Lower lobe of right lung (tissue), 2 donors: Measurements from ENCODE around the gene KLRF2. TPM values are rescaled to one million over a fixed set of nuclear protein-coding genes. Genes with fewer than 3 reads are reported as not detected.

Source experiments
- ATAC-seq, 2 donors: fragments of 200-7000 bp; cut with Tn5 transposase; one replicate each; pipeline ENCODE4 v1.9.1; 2020 to 2022; ENCODE audit warnings: mild to moderate bottlenecking in 2 of 2, moderate library complexity in 2 of 2
- DNase-seq: peaks from one replicate; pipeline ENCODE4 v3.0.0-alpha.2; 2020
- H3K27ac ChIP-seq: fragments of 200-600 bp; one replicate; pipeline ENCODE4 v1.8.0; 2022
- H3K27me3 ChIP-seq: fragments of 200-600 bp; one replicate; pipeline ENCODE4 v1.8.0; 2022; ENCODE audit warnings: low read depth
- H3K36me3 ChIP-seq: fragments of 200-600 bp; one replicate; pipeline ENCODE4 v1.8.0; 2022; ENCODE audit warnings: mild to moderate bottlenecking
- H3K4me1 ChIP-seq: fragments of 200-600 bp; one replicate; pipeline ENCODE4 v1.8.0; 2022
- H3K4me3 ChIP-seq: fragments of 200-600 bp; one replicate; pipeline ENCODE4 v1.8.0; 2022; ENCODE audit warnings: mild to moderate bottlenecking
- H3K9me3 ChIP-seq: fragments of 200-600 bp; one replicate; pipeline ENCODE4 v1.8.0; 2022
- CTCF ChIP-seq: fragments of 200-600 bp; IDR thresholded peaks from one replicate; pipeline ENCODE4 v1.8.0; 2022; ENCODE audit warnings: antibody characterized with exemption, mild to moderate bottlenecking
- intact Hi-C: fragments of 100-400 bp; cut with DNase I; formaldehyde crosslinking; loops from one replicate; pipeline ENCODE4 v1.11.0; 2022
- total RNA-seq: library from RNA; stranded (reverse); fragmentation: NEBNext Ultra II Directional; extraction: Animal tissue kit (Norgen Biotek cat#: 25700); gene quantifications from one replicate; pipeline ENCODE4 v1.2.1, GENCODE V29; 2021
- donor health status: DM: no; HTN: yes; CAD: no; lungs with severe emphysema.

KLRF2 gene
- total RNA-seq, 1 donor from 2014 or later = not detected

GRCh38 chr12:9944391-9944790 lies 63.1 kb downstream of the KLRF2 start:
- no peak for DNase-seq
- Histone ChIP-seq H3K4me1 (peaks cover 8% of the 10 kb centered on the region), H3K36me3 (no peaks in the 10 kb centered on the region), H3K4me3 (no peak overlapping the region), H3K27ac (no peak overlapping the region), H3K9me3 (no peaks in the 10 kb centered on the region), H3K27me3 (peaks cover 3% of the 10 kb centered on the region)
- intact Hi-C loops = no loop called here
- ATAC-seq = peak in 1 of 2 donors; percentile 23
- no peak for TF ChIP-seq CTCF

Other genes with a start within 250 kb of the KLRF2 start
- 13.9 TPM for gene CLEC2D, start 211.8 kb upstream of the KLRF2 start, total RNA-seq
- 1.7 TPM for gene CLECL1, start 148.4 kb upstream of the KLRF2 start, total RNA-seq
- 11.4 TPM for gene CD69, start 120.6 kb upstream of the KLRF2 start, total RNA-seq
- gene KLRF1, start 54.0 kb upstream of the KLRF2 start, total RNA-seq = 4.1 TPM
- 24.8 TPM for gene CLEC2B, start 12.1 kb upstream of the KLRF2 start, total RNA-seq
- not detected for gene CLEC2A, start 50.9 kb downstream of the KLRF2 start, total RNA-seq
- gene CLEC12A, start 89.9 kb downstream of the KLRF2 start, total RNA-seq = 88.3 TPM
- gene CLEC1B, start 117.6 kb downstream of the KLRF2 start, total RNA-seq = 0.95 TPM
- 1.7 TPM for gene CLEC12B, start 129.1 kb downstream of the KLRF2 start, total RNA-seq
- 0.30 TPM for gene CLEC9A, start 149.2 kb downstream of the KLRF2 start, total RNA-seq
- 9.7 TPM for gene CLEC1A, start 217.5 kb downstream of the KLRF2 start, total RNA-seq
- gene CLEC7A, start 248.7 kb downstream of the KLRF2 start, total RNA-seq = 79.5 TPM